ENCODE measurements around the gene PPP1R16B.

DNA sequence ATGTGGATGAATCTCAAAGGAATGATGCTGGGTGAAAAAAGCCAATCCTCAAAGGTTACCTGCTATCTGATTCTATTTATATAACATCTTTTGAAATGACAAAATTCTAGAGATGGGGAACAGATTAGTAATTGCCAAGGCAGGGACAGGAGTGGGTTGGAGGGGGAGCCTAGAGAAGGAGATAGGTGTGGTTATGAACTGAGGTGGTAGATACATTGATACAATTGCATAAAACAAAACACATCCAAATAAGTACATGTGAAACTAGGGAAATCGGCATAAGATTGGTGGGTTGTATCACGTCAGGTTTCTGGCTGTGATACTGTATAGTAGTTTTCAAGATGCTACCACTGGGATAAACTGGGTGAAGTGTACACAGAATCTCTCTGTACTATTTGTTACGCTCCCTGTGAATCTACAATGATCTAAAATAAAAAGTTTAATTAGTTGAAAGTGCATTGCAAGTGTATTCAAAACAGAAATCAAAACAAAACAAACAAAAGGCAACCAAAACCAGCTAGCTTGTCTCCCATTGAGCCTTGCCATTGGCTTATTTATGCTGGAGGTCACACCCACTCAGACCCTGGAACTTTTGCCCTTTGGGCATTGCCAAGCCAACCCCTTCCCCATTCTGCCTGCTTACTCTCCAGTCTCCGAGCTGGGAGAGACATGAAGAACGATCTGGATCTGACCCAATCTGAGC lies 27.8 kb downstream of the PPP1R16B start:
- no peak for TF ChIP-seq CTCF (IDR thresholded peaks at IDR 0.05; ENCODE audit: poor library complexity, severe bottlenecking)
- no peak for TF ChIP-seq REST (IDR thresholded peaks at IDR 0.05; ENCODE audit: borderline replicate concordance)
- no peak for TF ChIP-seq EZH2 (IDR thresholded peaks at IDR 0.05; ENCODE audit: borderline replicate concordance, insufficient read depth, low read length, poor library complexity, severe bottlenecking)
- TF ChIP-seq TAF1 (IDR thresholded peaks at IDR 0.05; ENCODE audit: low read depth), result no peak
- no peak for TF ChIP-seq POLR2AphosphoS5 (IDR thresholded peaks at IDR 0.05)
- TF ChIP-seq RAD21 (conservative IDR thresholded peaks at IDR 0.05), result no peak
- no peak for TF ChIP-seq SMC3 (conservative IDR thresholded peaks at IDR 0.05; ENCODE audit: poor library complexity)
- TF ChIP-seq EP300 (conservative IDR thresholded peaks at IDR 0.05; ENCODE audit: poor library complexity, severe bottlenecking), result no peak
- TF ChIP-seq MXI1 (conservative IDR thresholded peaks at IDR 0.05; ENCODE audit: poor library complexity, severe bottlenecking), result no peak
